Activated gamma-delta T cell (primary cell): ENCODE data around the gene SRXN1.

Experiments
- DNase-seq: peaks from one replicate; lab custom pipeline; 2025; lab: John Stamatoyannopoulos, UW

SRXN1 gene

GRCh38 chr20:675453-676314, 22.7 kb upstream of the SRXN1 start, which contains the start of gene SCRT2:
SCRT2 (minus strand) TSS chr20:675802; CDS start chr20:675601, 201 bp downstream.
- DNase-seq: peak; percentile 39

DNA sequence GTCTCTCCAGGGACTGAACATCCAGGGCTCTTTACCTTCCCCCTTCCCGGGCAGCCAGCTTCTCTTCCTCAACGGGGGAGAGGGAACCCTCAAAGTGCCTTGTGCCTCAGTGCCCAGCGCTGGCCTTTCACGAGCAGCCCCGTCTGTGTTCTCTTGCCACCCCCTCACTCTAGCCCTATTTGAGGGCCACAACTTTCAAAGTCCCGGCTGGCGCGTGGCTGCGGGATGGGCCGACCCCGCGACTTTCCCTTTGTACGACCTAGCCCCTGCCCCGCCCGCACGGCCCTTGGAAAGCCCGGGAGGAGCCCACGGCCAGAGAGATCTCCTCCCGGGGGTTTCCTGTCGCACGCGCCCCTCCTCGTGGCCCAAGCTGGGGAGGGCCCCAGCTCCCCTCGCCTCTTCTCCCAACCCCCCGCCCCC, 22.0 kb upstream of the SRXN1 start:
- no peak for DNase-seq

DNA sequence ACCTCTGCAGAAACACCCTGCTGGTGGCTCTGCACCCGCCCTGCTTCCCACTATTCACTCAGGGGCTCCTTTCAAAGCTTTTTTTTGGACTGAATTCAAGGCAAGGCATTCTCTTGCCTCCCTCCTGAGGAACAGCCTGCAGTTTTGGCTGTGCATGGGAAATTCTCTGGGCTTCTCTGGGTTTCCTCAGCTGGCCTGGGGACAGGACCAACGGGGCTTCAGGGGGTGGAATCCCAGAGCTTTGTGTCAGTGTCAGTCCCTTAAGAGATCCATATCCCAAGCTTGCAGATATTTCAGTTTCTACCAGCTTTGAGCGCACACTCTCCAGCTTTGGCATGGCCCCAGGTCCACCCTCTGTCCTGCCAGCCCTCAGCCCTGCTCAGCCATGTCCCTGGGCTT, 20.6 kb upstream of the SRXN1 start:
- no peak for DNase-seq

DNA sequence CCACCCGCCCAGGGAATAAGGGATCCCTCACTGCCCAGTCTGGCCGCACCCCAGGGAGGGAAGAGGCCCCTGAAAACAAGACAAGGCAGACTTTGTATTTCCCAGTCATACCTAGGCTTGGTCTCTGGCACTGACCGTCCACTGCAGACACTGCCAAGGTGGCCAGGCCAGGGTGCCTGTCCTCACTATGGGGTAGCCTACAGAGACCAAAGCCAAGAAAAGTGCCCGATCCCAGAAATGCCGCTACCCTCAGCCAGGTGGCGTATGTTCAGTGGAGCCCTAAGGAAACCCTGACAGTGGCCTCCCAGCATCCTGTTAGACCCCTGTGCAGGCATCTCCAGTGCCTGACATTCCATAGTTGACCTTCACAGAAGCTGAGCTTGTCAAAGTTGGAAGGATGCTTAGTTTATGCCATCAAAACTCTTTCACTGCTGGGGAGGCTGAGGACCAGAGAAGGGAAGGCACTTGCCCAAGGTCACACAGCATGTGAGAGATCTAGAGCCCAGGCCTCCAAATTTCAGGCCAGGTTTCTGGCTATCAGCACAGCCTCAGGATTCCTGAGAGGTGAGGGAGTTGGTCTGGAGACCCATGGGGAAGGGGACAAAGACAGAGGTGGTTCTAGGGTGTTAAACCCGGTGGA, 20.1 kb upstream of the SRXN1 start:
- DNase-seq: no peak

- DNase-seq: no peak
Measured at GRCh38 chr20:671252-672030, 18.4 kb upstream of the SRXN1 start.

- DNase-seq: no peak
Measured at GRCh38 chr20:669573-669972, 16.6 kb upstream of the SRXN1 start.

DNA sequence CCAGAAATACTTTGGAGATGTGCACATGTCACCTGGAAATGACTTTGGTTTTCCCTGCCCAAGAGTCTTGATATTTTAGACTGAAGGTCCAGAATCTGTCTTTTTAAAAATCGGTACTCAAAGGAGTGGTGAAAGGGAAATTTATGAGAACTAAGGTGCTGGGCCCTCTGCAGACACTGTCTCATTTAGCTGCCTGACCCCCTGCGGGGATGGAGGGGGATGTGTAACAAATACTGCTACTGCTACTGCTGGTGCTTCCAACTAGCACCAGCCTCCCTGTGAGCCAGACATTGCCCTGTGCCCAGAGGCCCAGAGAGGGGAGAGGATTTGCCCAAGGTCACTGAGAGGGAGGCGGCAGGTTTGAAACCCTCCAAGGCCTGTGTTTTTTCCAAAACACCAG, 15.6 kb upstream of the SRXN1 start:
- no peak for DNase-seq

DNA sequence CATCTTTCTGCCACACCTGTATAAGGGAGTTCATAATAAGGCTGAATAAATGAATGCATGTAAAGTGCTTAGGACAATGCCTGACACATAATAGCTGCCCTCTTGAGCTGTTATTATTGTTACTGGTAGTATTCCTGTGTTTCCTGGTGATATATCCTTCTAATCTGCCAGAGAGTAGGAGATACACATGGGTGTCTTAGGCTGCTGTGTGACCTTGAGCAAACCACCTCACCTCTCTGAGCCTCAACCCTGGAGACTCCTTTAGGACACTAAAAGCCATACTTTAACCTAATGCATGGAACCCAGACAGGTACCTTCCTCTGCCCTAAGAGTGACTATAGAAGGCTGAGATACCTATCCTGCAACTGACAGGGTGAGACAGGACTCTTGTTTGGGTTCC, 15.1 kb upstream of the SRXN1 start:
- no peak for DNase-seq

DNA sequence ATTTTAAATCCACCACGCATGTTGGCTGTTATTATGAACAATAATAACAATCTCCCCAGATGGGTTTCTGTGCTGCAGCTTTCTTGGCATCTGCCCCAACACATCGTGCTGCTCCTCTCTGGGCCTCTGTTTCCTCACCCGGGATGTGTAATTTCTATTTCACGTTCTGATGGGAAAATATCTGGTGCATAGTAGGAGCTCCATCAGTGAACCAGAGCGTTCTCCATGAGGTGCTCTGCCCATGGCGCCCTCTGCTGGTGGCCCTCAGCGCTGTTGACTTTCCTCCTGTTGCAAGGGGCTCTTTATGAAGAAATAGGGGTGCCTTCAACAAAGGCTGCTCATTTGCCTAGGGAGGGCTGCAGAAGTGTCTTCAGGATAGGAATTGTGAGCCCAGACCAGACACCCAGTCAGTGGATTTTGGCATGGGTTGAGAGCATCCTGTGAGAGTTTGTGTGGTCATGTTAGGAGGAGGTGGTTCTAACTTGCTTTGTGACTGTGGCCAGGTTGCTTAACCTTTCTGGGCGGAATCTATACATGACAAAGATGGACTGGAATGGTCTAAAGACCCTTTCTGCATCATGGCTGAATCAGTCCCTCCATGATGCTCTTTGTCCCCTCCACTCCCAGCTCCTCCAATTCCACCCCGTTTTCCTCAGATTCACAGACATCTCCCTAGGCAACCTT, 14.5 kb upstream of the SRXN1 start:
- DNase-seq: peak; percentile 27

- no peak for DNase-seq
Measured at GRCh38 chr20:666877-667276, 13.9 kb upstream of the SRXN1 start.

DNA sequence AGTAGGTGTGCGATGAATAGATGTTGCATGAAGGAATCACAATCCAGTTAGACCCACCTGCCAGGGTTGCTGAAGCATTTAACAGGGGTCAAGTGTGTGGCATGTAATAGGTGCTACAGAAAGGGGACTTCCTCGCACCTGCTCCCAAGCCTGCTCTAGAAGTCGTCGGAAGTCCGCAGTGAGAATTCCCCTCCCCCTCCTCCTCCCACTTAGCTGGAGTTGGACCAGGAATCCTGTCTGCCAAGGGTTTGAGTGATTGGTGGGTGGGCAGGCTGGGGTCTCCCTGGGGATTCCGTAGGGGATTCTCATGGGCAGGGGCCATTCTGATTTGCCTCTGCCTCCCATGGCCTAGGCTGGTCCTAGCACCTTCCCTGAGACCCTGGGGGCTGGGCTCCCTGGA, 12.3 kb upstream of the SRXN1 start:
- DNase-seq: no peak

DNA sequence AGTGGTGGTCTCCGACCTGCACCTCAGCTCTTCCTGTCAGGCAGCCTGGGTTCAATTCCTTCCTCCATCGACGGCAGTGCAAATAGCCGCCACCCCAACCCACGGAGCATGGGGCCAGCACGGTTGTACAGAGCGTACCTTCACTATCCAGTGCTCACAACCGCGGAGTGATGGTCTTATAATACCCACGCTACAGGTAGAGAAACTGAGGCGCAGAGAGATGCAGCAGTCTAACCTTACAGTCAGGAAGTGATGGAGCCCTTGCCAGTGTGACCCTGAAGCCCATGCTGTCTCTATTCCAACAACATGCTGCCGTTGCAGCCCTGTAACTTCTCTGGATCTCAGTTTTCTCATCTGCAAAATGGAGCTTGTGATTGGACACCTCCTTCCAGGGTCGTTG, 11.6 kb upstream of the SRXN1 start:
- no peak for DNase-seq

DNA sequence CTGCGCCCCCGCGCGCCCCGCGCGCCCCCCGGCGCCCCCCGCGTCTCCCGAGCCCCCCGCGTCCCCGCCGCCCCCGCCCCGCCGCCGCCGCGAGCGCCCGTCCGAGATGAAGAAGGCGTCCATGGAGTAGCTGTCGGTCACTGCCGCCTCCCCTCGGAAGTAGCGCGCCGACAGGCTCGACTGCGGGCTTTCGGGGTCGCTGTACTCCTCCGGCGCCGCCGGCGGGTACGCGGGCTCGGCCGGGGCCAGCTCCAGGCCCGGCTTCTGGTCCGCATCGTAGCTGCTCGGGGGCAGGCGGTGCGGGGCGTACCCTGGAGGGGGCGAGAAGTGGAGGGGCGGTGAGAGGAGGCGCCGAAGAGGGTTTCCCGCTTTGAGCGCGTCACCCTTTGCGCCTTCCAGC, 11.2 kb upstream of the SRXN1 start:
- no peak for DNase-seq

DNA sequence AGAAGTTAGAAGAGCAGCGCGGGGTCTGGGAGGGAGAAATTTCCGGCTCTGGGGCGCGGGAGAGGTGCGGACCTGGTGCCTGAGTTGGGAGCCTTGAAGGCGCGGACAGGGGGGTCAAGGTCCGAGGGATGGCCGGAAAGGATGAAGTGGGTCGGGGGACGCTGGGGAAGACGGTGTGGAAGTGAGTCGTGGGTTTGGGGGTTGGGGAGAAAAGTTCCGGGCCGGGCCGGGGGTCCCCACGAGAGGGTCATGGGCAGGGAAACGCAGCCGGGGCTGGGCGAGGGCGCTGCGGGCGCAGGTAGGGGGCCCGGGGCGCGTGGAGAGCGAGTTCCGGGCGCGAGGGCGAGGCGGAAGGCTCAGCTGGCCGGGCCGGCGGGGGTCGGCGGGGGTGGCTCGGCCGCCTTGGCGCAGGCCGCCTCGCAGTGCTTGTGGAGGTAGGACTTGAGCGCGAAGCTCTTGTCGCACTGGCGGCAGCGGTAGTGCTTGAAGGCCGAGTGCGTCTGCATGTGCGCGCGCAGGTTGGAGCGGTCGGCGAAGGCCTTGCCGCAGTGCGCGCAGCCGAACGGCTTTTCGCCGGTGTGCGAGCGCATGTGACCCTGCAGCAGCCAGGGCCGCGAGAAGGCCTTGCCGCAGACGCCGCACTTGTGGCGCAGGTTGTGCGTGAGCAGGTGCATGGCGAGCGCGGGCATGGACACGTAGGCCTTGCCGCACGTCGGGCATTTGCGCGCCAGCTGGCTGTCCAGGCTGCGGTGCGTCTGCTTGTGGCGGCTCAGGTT, 10.5 kb upstream of the SRXN1 start:
- no peak for DNase-seq

GRCh38 chr20:662277-663192, 9.5 kb upstream of the SRXN1 start:
- DNase-seq: no peak

DNA sequence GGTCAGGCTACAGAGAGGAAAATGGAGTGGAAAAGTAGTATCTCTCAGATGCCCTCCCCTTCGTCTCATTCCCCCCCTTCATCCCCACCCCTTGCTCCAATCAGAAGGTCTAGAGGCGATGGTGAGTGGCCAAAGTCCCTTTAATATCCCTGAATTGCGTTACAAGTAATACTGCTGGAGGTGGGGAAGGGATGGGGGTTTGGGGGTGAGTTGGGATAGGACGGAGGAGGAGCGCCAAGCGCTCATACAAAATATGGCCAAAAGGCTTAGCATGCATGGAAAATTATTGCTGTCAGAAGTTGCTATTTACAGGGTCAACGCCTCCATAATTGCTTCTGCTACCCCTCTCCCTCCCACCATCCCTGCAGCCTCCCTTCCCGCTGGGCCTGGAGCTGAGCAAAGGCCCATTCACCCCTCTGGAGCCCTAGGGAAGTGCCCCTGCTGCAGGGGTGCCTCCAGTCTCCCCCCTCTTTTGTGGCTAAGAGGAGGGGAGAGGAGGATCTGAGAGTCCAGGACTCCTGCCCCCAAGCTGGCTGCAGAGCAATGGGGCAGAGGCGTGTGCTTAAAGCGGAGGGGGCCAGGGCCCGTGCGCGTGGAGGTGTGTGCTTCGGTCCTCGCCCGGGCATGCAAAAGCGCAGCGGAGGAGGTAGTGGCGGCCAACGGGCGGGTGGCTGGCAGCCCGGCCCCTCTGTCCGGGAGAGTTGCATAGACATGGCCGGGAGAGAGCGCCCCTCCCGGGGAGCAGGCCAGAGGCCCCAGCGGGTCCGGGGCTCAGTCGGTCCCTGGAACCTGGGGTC, 8.7 kb upstream of the SRXN1 start:
- DNase-seq: no peak

GRCh38 chr20:658731-659291, 5.8 kb upstream of the SRXN1 start:
- no peak for DNase-seq

GRCh38 chr20:658202-658601, 5.2 kb upstream of the SRXN1 start:
- no peak for DNase-seq
